ENCODE data around the gene DACT2.

The DACT2 gene

DNA sequence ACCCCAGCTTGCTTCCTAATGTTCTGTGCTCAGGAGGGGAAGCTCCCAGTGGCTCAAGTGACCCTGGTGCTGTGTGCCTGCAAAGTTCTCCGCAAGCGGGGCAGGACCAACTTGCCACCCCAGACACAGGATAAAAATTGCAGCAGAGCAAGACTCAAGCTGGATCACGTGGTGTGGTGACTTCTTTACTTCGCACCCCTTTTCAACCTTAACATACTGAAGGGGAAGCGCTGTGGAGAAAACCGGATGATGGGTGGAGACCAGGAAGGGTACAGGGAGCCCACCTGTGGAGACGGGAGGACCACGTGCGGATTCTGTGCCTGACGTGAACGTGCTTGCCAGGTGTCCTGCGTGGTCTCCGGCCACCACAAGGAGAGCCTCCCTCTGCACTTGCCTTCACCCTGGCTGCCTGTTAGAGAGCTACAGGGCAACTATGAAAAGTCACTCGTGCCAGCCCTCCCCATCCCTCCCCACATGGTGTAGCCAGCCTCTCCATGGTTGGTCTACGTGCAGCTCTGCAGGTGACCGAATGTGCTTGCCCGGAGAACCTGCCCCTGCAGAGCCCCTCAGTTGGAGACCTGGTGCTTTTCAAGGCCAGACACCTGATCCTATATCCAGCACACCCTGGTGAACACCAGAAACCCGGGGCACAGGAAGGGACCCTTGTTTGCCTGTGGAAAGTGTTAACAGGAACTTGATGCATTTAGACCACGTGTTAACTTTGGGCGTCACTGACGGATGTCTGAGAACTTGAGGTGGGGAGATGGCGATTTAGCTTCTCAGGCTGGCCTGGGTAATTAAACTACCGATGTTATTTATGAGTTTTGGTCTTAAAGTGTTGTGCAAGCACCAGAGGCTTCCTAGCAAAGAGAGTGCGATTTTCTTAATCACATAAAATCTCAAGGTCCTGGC, 23.9 kb upstream of the DACT2 start:
- H3K9ac ChIP-seq (ENCODE audit: low read length in 5 of 5): no peak overlapping the region

DNA sequence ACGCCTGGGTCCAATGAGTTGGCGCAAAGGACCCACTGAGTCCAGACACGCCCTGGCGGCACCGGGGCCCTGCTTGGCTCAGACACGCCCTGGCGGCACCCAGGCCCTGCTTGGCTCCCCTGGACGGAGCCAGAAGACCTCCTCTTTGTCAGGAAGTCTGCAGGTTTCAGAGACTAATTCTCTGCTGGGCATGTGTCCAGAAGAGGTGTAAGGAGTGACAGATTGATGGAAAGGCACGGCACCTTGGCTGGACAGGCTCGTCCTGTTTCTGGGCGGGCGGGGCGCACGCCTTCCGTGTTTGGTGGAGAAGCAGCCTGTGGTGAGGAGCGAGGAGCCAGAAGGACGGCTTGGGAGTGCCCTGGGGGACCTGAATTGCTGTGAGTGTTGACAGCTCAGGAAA, 23.1 kb upstream of the DACT2 start:
- Histone ChIP-seq H3K4me1 (ENCODE audit: control insufficient read depth in 5 of 5, insufficient read depth in 5 of 5, low read length in 5 of 5) (no peaks in the 10 kb centered on the region), H3K9me3 (ENCODE audit: control insufficient read depth in 5 of 5, low read length in 5 of 5) (no peaks in the 10 kb centered on the region), H3K27me3 (ENCODE audit: control insufficient read depth in 5 of 5, insufficient read depth in 4 of 5, low read length in 5 of 5) (peaks cover 4 to 25% (median 20%) of the 10 kb centered on the region in 5 donors), H3K4me3 (ENCODE audit: low read depth in 1 of 5, low read length in 5 of 5) (no peak overlapping the region), H3K36me3 (ENCODE audit: control insufficient read depth in 5 of 5, insufficient read depth in 5 of 5, low read length in 5 of 5) (no peaks in the 10 kb centered on the region), H3K9ac (ENCODE audit: low read length in 5 of 5) (no peak overlapping the region), H3K27ac (ENCODE audit: low read depth, low read length) (no peak overlapping the region)

More for the DNA sequence above, 23.9 kb upstream of the DACT2 start:
- H3K4me1 ChIP-seq (ENCODE audit: control insufficient read depth in 5 of 5, insufficient read depth in 5 of 5, low read length in 5 of 5): no peaks in the 10 kb centered on the region
- H3K27me3 ChIP-seq (ENCODE audit: control insufficient read depth in 5 of 5, insufficient read depth in 4 of 5, low read length in 5 of 5): peaks cover 4 to 28% (median 20%) of the 10 kb centered on the region in 5 donors
- no peaks in the 10 kb centered on the region for H3K9me3 ChIP-seq (ENCODE audit: control insufficient read depth in 5 of 5, low read length in 5 of 5)
- no peak overlapping the region for H3K4me3 ChIP-seq (ENCODE audit: low read depth in 1 of 5, low read length in 5 of 5)
- no peak overlapping the region for H3K27ac ChIP-seq (ENCODE audit: low read depth, low read length)
- H3K36me3 ChIP-seq (ENCODE audit: control insufficient read depth in 5 of 5, insufficient read depth in 5 of 5, low read length in 5 of 5): no peaks in the 10 kb centered on the region

DNA sequence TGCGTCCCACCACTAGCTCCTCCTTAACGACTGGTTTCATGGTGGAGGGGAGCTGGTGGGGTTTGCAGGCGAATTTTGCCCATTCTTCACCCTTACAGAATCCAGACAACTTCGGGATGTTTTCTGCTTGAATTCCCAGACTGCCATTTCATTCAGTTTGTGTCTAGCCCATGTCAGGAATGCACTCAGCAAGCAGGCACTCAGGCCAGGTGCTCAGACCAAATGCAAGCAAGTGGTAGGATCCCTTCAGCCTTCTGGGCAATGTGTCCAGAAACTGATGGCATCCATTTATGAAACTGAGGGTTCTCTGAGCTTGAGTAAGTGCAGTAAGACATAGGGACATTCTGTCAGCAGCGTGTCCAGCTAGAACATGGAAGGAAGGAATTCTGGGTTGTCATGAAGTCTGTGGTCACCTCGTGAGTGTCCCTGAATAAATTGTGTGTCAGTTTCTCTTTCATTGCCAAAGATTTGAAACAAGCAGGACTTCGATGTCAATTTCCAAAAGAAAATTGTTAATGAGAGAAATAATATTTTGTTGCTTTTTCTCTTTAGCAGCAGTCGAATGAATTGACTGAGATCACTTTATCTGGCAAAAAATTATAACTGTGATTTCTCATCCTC, 21.8 kb upstream of the DACT2 start:
- no peaks in the 10 kb centered on the region for H3K36me3 ChIP-seq (ENCODE audit: control insufficient read depth in 5 of 5, insufficient read depth in 5 of 5, low read length in 5 of 5)
- H3K27ac ChIP-seq (ENCODE audit: low read depth, low read length): no peak overlapping the region
- H3K9me3 ChIP-seq (ENCODE audit: control insufficient read depth in 5 of 5, low read length in 5 of 5): no peaks in the 10 kb centered on the region
- no peak overlapping the region for H3K4me3 ChIP-seq (ENCODE audit: low read depth in 1 of 5, low read length in 5 of 5)
- H3K9ac ChIP-seq (ENCODE audit: low read length in 5 of 5): no peak overlapping the region
- H3K27me3 ChIP-seq (ENCODE audit: control insufficient read depth in 5 of 5, insufficient read depth in 4 of 5, low read length in 5 of 5): peaks cover 4 to 20% (median 19%) of the 10 kb centered on the region in 5 donors
- H3K4me1 ChIP-seq (ENCODE audit: control insufficient read depth in 5 of 5, insufficient read depth in 5 of 5, low read length in 5 of 5): no peaks in the 10 kb centered on the region

DNA sequence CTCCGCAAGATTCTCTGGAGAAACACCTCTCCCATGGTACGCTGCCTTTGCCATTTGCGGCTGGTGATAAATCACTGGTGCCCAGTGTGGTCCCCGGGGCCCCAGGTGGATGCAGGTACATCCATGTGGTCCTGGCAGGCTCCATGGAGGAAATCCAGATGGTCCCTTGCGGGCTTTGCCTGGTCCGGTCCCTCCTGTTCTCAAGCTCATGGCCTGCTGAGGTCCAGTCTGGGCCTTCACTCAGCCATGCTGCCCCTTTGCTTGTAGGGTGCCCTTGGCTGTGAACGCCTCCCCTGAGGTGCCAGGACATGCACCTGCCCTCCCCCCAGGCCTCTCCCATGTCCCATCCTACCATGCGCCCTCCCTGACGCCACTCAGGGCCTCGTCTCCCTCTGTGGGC, 21.2 kb upstream of the DACT2 start:
- H3K4me3 ChIP-seq (ENCODE audit: low read depth in 1 of 5, low read length in 5 of 5): no peak overlapping the region
- no peaks in the 10 kb centered on the region for H3K9me3 ChIP-seq (ENCODE audit: control insufficient read depth in 5 of 5, low read length in 5 of 5)
- no peaks in the 10 kb centered on the region for H3K4me1 ChIP-seq (ENCODE audit: control insufficient read depth in 5 of 5, insufficient read depth in 5 of 5, low read length in 5 of 5)
- H3K9ac ChIP-seq (ENCODE audit: low read length in 5 of 5): no peak overlapping the region
- no peak overlapping the region for H3K27ac ChIP-seq (ENCODE audit: low read depth, low read length)
- H3K27me3 ChIP-seq (ENCODE audit: control insufficient read depth in 5 of 5, insufficient read depth in 4 of 5, low read length in 5 of 5): peaks cover 4 to 18% (median 14%) of the 10 kb centered on the region in 5 donors
- H3K36me3 ChIP-seq (ENCODE audit: control insufficient read depth in 5 of 5, insufficient read depth in 5 of 5, low read length in 5 of 5): no peaks in the 10 kb centered on the region

DNA sequence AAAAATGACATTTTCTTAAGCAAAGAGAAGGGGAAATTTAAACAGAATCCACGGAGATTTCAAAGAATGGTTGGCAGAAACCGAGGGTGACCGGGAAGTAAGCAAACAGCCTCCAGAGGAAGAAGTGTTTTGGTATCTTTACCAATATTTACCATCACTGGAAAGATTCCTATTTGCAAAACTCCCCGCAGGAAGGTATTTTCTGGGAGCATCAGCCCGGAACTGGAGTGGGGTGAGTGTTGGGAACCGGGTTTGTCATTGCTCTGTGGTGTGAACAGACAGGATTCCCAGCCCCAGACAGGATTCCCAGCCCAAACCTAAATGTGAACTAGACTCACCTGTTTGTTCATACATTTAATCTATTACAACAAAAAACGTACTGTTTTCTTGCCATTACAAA, 19.2 kb upstream of the DACT2 start:
- Histone ChIP-seq H3K27me3 (ENCODE audit: control insufficient read depth in 5 of 5, insufficient read depth in 4 of 5, low read length in 5 of 5) (peaks cover 0 to 13% (median 4%) of the 10 kb centered on the region in 5 donors), H3K4me3 (ENCODE audit: low read depth in 1 of 5, low read length in 5 of 5) (no peak overlapping the region), H3K36me3 (ENCODE audit: control insufficient read depth in 5 of 5, insufficient read depth in 5 of 5, low read length in 5 of 5) (no peaks in the 10 kb centered on the region), H3K9ac (ENCODE audit: low read length in 5 of 5) (no peak overlapping the region), H3K27ac (ENCODE audit: low read depth, low read length) (no peak overlapping the region), H3K9me3 (ENCODE audit: control insufficient read depth in 5 of 5, low read length in 5 of 5) (no peaks in the 10 kb centered on the region), H3K4me1 (ENCODE audit: control insufficient read depth in 5 of 5, insufficient read depth in 5 of 5, low read length in 5 of 5) (no peaks in the 10 kb centered on the region)

DNA sequence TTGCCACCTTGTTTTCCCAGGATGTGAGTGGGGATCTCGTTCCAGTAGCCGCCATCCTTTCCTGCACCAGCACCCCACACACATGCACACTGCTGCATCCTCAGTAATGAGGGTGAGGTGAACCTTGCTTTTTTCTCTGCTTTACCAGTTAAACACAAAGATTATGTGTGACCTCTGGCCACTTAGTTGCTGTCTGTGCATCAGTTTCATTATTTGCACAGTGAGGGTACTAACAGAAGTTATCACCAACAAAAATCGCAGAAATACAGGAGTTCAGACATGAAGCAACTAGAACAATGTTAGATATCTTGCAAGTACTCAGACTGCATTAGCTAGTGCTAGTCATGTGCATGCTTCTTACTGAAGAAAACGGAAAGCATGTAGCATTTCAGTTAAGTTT, 17.4 kb upstream of the DACT2 start:
- Histone ChIP-seq H3K4me1 (ENCODE audit: control insufficient read depth in 5 of 5, insufficient read depth in 5 of 5, low read length in 5 of 5) (no peaks in the 10 kb centered on the region), H3K27ac (ENCODE audit: low read depth, low read length) (no peak overlapping the region), H3K4me3 (ENCODE audit: low read depth in 1 of 5, low read length in 5 of 5) (no peak overlapping the region), H3K27me3 (ENCODE audit: control insufficient read depth in 5 of 5, insufficient read depth in 4 of 5, low read length in 5 of 5) (peaks cover 0 to 6% (median 3%) of the 10 kb centered on the region in 5 donors), H3K9me3 (ENCODE audit: control insufficient read depth in 5 of 5, low read length in 5 of 5) (no peaks in the 10 kb centered on the region), H3K9ac (ENCODE audit: low read length in 5 of 5) (no peak overlapping the region), H3K36me3 (ENCODE audit: control insufficient read depth in 5 of 5, insufficient read depth in 5 of 5, low read length in 5 of 5) (no peaks in the 10 kb centered on the region)

DNA sequence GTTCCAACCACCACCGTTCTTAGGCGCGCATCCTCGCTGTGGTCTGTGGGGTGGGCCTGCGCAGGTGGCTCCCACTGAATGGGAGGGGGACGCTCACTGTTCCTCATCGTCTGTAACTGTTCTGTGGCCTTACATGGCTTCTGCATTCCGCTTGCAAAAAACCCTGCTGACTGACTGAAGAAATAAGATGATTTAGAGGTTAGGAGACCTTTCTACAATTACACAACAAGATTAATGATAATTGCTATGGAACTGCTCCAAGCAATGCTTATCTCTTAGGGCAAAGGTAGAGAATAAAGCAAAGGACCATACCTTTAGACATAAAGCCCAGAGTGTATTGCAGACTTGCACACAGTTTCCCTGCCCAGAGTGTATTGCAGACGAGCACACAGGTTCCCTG, 14.4 kb upstream of the DACT2 start:
- H3K4me1 ChIP-seq (ENCODE audit: control insufficient read depth in 5 of 5, insufficient read depth in 5 of 5, low read length in 5 of 5): no peaks in the 10 kb centered on the region
- no peaks in the 10 kb centered on the region for H3K36me3 ChIP-seq (ENCODE audit: control insufficient read depth in 5 of 5, insufficient read depth in 5 of 5, low read length in 5 of 5)
- H3K4me3 ChIP-seq (ENCODE audit: low read depth in 1 of 5, low read length in 5 of 5): no peak overlapping the region
- no peak overlapping the region for H3K27ac ChIP-seq (ENCODE audit: low read depth, low read length)
- H3K9ac ChIP-seq (ENCODE audit: low read length in 5 of 5): no peak overlapping the region
- no peaks in the 10 kb centered on the region for H3K9me3 ChIP-seq (ENCODE audit: control insufficient read depth in 5 of 5, low read length in 5 of 5)
- H3K27me3 ChIP-seq (ENCODE audit: control insufficient read depth in 5 of 5, insufficient read depth in 4 of 5, low read length in 5 of 5): peaks cover 0 to 6% (median 5%) of the 10 kb centered on the region in 5 donors

DNA sequence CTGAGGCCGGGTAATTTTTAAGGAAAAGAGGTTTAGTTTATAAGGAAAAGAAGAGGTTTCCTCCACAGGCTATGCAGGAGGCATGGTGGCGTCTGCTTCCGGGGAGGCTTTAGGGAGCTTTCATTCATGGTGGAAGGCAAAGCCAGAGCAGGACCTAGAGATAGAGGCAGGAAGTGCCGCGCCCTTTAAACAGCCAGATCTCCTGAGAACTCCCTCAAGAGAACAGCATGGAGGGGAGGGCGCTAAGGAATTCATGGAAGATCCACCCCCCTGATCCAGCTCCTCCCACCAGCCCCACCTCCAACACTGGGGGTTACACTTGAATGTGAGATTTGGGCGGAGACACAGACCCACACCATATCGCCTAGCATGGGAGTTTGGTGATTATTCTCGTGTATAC, 13.9 kb upstream of the DACT2 start:
- Histone ChIP-seq H3K9me3 (ENCODE audit: control insufficient read depth in 5 of 5, low read length in 5 of 5) (no peaks in the 10 kb centered on the region), H3K27ac (ENCODE audit: low read depth, low read length) (no peak overlapping the region), H3K4me1 (ENCODE audit: control insufficient read depth in 5 of 5, insufficient read depth in 5 of 5, low read length in 5 of 5) (no peaks in the 10 kb centered on the region), H3K27me3 (ENCODE audit: control insufficient read depth in 5 of 5, insufficient read depth in 4 of 5, low read length in 5 of 5) (peaks cover 0 to 6% (median 5%) of the 10 kb centered on the region in 5 donors), H3K9ac (ENCODE audit: low read length in 5 of 5) (no peak overlapping the region), H3K36me3 (ENCODE audit: control insufficient read depth in 5 of 5, insufficient read depth in 5 of 5, low read length in 5 of 5) (no peaks in the 10 kb centered on the region), H3K4me3 (ENCODE audit: low read depth in 1 of 5, low read length in 5 of 5) (no peak overlapping the region)

DNA sequence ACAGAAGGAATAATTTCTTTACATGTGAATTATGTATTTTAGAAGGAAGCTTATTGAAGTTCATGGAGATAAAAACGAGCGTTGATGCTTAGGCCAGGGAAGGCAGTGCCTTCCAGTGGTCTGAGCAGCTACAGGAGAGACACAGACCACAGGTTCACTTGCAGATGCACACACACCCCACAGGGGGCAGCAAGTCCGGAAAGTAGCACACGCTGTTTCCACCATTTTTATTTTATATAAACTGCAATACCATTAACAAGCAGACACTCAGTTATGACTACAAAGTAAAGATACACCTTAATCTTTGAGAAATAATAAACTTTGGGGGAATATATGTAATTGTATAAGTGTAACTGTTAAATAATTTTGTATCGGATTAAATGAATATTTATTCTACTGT, 13.5 kb upstream of the DACT2 start:
- Histone ChIP-seq H3K4me3 (ENCODE audit: low read depth in 1 of 5, low read length in 5 of 5) (no peak overlapping the region), H3K9me3 (ENCODE audit: control insufficient read depth in 5 of 5, low read length in 5 of 5) (no peaks in the 10 kb centered on the region)

DNA sequence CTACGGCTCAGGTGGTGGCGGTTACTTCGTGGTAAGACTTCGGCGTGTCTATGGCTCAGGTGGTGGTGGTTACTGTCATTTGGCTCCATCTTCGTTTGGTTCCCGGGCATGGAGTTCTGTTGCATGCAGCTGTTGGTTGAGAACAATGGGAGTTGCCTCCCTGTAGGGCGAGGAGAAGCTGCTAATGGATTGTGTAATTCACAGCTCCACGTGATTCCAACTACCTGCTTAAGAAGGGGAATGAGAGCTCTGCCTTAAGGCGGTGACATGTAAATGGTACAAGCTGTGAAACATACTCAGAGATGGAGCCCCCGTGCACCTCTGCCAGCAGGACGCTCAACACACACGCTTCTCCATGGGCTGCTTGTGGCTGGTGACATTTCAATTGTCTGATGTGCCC, 12.4 kb upstream of the DACT2 start:
- Histone ChIP-seq H3K36me3 (ENCODE audit: control insufficient read depth in 5 of 5, insufficient read depth in 5 of 5, low read length in 5 of 5) (no peaks in the 10 kb centered on the region), H3K4me3 (ENCODE audit: low read depth in 1 of 5, low read length in 5 of 5) (no peak overlapping the region), H3K9ac (ENCODE audit: low read length in 5 of 5) (no peak overlapping the region), H3K9me3 (ENCODE audit: control insufficient read depth in 5 of 5, low read length in 5 of 5) (no peaks in the 10 kb centered on the region), H3K27ac (ENCODE audit: low read depth, low read length) (no peak overlapping the region), H3K4me1 (ENCODE audit: control insufficient read depth in 5 of 5, insufficient read depth in 5 of 5, low read length in 5 of 5) (no peaks in the 10 kb centered on the region), H3K27me3 (ENCODE audit: control insufficient read depth in 5 of 5, insufficient read depth in 4 of 5, low read length in 5 of 5) (peaks cover 0 to 6% (median 5%) of the 10 kb centered on the region in 5 donors)

More for the DNA sequence above, 13.5 kb upstream of the DACT2 start:
- no peaks in the 10 kb centered on the region for H3K4me1 ChIP-seq (ENCODE audit: control insufficient read depth in 5 of 5, insufficient read depth in 5 of 5, low read length in 5 of 5)
- no peak overlapping the region for H3K27ac ChIP-seq (ENCODE audit: low read depth, low read length)
- H3K27me3 ChIP-seq (ENCODE audit: control insufficient read depth in 5 of 5, insufficient read depth in 4 of 5, low read length in 5 of 5): peaks cover 0 to 6% (median 5%) of the 10 kb centered on the region in 5 donors
- no peak overlapping the region for H3K9ac ChIP-seq (ENCODE audit: low read length in 5 of 5)
- H3K36me3 ChIP-seq (ENCODE audit: control insufficient read depth in 5 of 5, insufficient read depth in 5 of 5, low read length in 5 of 5): no peaks in the 10 kb centered on the region

All from subcutaneous abdominal adipose tissue (tissue), 5 donors.